ENCODE measurements around the gene PRPF18.

DNA sequence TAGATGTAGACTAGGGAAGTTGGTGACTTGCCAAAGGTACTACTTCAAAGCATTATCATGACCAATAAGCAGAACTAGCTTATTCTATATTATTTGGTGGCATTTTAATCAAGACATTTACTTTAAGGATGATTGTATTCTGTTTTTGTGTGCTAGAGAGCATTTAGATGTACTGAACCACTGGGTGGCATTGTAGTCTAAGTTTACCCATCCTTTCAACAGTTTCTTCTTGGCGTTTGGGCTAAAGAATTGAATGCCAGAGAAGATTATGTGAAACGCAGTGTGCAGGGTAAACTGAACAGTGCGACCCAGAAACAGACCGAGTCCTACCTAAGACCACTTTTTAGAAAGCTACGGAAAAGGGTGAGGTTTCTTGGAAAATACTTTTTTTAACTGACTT, 26.8 kb downstream of the PRPF18 start:
- TF ChIP-seq, protein P1, sequence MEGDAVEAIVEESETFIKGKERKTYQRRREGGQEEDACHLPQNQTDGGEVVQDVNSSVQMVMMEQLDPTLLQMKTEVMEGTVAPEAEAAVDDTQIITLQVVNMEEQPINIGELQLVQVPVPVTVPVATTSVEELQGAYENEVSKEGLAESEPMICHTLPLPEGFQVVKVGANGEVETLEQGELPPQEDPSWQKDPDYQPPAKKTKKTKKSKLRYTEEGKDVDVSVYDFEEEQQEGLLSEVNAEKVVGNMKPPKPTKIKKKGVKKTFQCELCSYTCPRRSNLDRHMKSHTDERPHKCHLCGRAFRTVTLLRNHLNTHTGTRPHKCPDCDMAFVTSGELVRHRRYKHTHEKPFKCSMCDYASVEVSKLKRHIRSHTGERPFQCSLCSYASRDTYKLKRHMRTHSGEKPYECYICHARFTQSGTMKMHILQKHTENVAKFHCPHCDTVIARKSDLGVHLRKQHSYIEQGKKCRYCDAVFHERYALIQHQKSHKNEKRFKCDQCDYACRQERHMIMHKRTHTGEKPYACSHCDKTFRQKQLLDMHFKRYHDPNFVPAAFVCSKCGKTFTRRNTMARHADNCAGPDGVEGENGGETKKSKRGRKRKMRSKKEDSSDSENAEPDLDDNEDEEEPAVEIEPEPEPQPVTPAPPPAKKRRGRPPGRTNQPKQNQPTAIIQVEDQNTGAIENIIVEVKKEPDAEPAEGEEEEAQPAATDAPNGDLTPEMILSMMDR (IDR thresholded peaks at IDR 0.05; ENCODE audit: insufficient read depth, low read depth, low read length): peak; percentile 53
- TF ChIP-seq EZH2 (IDR thresholded peaks at IDR 0.05; ENCODE audit: insufficient read depth, low read length): no peak

Data from astrocyte (in vitro differentiated cells and primary cell).